SK-N-SH (cell line): ENCODE results near the gene LIMK1.

ENCODE experiments used
- MXI1 ChIP-seq: IDR thresholded peaks from 2 replicates; pipeline ENCODE4 v1.6.1; 2012; ENCODE audit warnings: mild to moderate bottlenecking, low read depth, low read length, improper control_type of control experiment
- TF ChIP-seq, protein P1 (sequence below): fragments of 200-600 bp; sonication (generic); IDR thresholded peaks from 2 replicates; pipeline ENCODE4 v1.6.1; 2017; ENCODE audit warnings: antibody characterized with exemption, mild to moderate bottlenecking, moderate library complexity
- TF ChIP-seq, protein P2 (sequence below): IDR thresholded peaks from 2 replicates; pipeline ENCODE4 v1.4.0; 2012; ENCODE audit warnings: low read depth, borderline replicate concordance
- TF ChIP-seq, protein P3 (sequence below): IDR thresholded peaks from 2 replicates; pipeline ENCODE4 v1.4.0; 2012; ENCODE audit warnings: low read depth

DNA sequence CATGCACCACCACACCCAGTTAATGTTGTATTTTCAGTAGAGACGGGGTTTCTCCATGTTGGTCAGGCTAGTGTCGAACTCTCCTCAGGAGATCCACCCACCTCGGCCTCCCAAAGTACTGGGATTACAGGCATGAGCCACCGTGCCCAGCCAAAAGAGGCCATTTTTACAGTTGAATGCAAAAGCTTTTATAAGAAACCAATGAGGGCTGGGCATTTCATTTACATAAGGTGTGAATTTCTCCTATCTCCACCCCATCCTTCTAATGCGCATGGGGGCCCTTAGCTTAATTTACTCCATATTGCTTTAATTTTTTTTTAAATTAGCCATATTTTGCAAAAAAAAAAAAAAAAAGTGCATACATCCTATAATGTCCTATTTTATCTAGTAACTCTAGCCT lies 65.5 kb downstream of the LIMK1 start:
- TF ChIP-seq, protein P1, sequence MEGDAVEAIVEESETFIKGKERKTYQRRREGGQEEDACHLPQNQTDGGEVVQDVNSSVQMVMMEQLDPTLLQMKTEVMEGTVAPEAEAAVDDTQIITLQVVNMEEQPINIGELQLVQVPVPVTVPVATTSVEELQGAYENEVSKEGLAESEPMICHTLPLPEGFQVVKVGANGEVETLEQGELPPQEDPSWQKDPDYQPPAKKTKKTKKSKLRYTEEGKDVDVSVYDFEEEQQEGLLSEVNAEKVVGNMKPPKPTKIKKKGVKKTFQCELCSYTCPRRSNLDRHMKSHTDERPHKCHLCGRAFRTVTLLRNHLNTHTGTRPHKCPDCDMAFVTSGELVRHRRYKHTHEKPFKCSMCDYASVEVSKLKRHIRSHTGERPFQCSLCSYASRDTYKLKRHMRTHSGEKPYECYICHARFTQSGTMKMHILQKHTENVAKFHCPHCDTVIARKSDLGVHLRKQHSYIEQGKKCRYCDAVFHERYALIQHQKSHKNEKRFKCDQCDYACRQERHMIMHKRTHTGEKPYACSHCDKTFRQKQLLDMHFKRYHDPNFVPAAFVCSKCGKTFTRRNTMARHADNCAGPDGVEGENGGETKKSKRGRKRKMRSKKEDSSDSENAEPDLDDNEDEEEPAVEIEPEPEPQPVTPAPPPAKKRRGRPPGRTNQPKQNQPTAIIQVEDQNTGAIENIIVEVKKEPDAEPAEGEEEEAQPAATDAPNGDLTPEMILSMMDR: no peak
- TF ChIP-seq, protein P2, sequence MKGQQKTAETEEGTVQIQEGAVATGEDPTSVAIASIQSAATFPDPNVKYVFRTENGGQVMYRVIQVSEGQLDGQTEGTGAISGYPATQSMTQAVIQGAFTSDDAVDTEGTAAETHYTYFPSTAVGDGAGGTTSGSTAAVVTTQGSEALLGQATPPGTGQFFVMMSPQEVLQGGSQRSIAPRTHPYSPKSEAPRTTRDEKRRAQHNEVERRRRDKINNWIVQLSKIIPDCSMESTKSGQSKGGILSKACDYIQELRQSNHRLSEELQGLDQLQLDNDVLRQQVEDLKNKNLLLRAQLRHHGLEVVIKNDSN: no peak
- no peak for TF ChIP-seq MXI1
- TF ChIP-seq, protein P3, sequence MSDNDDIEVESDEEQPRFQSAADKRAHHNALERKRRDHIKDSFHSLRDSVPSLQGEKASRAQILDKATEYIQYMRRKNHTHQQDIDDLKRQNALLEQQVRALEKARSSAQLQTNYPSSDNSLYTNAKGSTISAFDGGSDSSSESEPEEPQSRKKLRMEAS: no peak
